Nucleus accumbens (tissue), 56 donors: Measurements from ENCODE around the gene NKX6-2.
"Not testable (repeated sequence)": the region's sequence is repeated elsewhere in the genome, so short reads cannot be mapped to it uniquely, and the experiment has no call there.

Experiments used
- DNase-seq, 56 donors: peaks; one replicate each; lab custom pipeline; 2025; lab: John Stamatoyannopoulos, UW

NKX6-2 gene

GRCh38 chr10:132784866-132785722, 853 bp downstream of the NKX6-2 start:
- no peak for DNase-seq

GRCh38 chr10:132783940-132784865, 1.7 kb downstream of the NKX6-2 start:
- no peak for DNase-seq

- no peak for DNase-seq
These were observed 2.6 kb downstream of the NKX6-2 start for GRCh38 chr10:132783165-132783939.

- DNase-seq, result no peak
These were observed 4.4 kb downstream of the NKX6-2 start for GRCh38 chr10:132781556-132781955.

GRCh38 chr10:132780356-132780755, 5.6 kb downstream of the NKX6-2 start:
- no peak for DNase-seq

- no peak for DNase-seq
These were observed 6.2 kb downstream of the NKX6-2 start for GRCh38 chr10:132779549-132780294.

GRCh38 chr10:132777441-132777840, 8.5 kb downstream of the NKX6-2 start:
- DNase-seq, result no peak

GRCh38 chr10:132776821-132777220, 9.1 kb downstream of the NKX6-2 start:
- DNase-seq, result no peak

- no peak for DNase-seq
These were observed 9.8 kb downstream of the NKX6-2 start for GRCh38 chr10:132776186-132776585.

- peak in 55 of 56 donors; percentile 39 to 100 (median 86) for DNase-seq
These were observed 10.8 kb downstream of the NKX6-2 start for GRCh38 chr10:132774902-132775863.

GRCh38 chr10:132774181-132774901, 11.6 kb downstream of the NKX6-2 start:
- DNase-seq, result peak in 2 of 56 donors; percentile 30 to 62

- not testable (repeated sequence) for DNase-seq
These were observed 13.1 kb downstream of the NKX6-2 start for GRCh38 chr10:132772816-132773215.

- DNase-seq, result no peak
These were observed 15.6 kb downstream of the NKX6-2 start for GRCh38 chr10:132770061-132771021.

- DNase-seq, result no peak
These were observed 17.4 kb downstream of the NKX6-2 start for GRCh38 chr10:132768346-132769248.

- peak in 3 of 56 donors; percentile 15 to 31 (median 22) for DNase-seq
These were observed 19.7 kb downstream of the NKX6-2 start for GRCh38 chr10:132766291-132766690.

- DNase-seq, result peak in 28 of 56 donors; percentile 17 to 75 (median 44)
These were observed 20.5 kb downstream of the NKX6-2 start for GRCh38 chr10:132765435-132765834.
